ENCODE data around the gene COBL. TPM values are rescaled to one million over a fixed set of nuclear protein-coding genes. Genes with fewer than 3 reads are reported as not detected.

COBL gene
- polyA plus RNA-seq, 1 donor, result 30.5 TPM

- Histone ChIP-seq H3K4me3 (ENCODE audit: low read length) (no peak overlapping the region), H3K4me1 (ENCODE audit: control insufficient read depth, insufficient read depth, low read length) (peaks cover 8% of the 10 kb centered on the region), H3K9me3 (ENCODE audit: control insufficient read depth, low read depth, low read length) (no peaks in the 10 kb centered on the region), H3K36me3 (ENCODE audit: control insufficient read depth, insufficient read depth, low read length) (peaks cover 7% of the 10 kb centered on the region), H3K27ac (ENCODE audit: low read length) (no peak overlapping the region), H3K27me3 (ENCODE audit: control insufficient read depth, insufficient read depth, low read length) (no peaks in the 10 kb centered on the region)
- DNase-seq, result no peak
- 90% methylated on average over 2 of the region's 8 CpGs for WGBS (ENCODE audit: insufficient coverage, low lambda C conversion rate)
Measured at GRCh38 chr7:51226063-51226755, 90.4 kb downstream of the COBL start.

- Histone ChIP-seq H3K36me3 (ENCODE audit: control insufficient read depth, insufficient read depth, low read length) (peaks cover 5% of the 10 kb centered on the region), H3K9me3 (ENCODE audit: control insufficient read depth, low read depth, low read length) (no peaks in the 10 kb centered on the region), H3K4me3 (ENCODE audit: low read length) (no peak overlapping the region), H3K4me1 (ENCODE audit: control insufficient read depth, insufficient read depth, low read length) (peaks cover 8% of the 10 kb centered on the region), H3K27me3 (ENCODE audit: control insufficient read depth, insufficient read depth, low read length) (no peaks in the 10 kb centered on the region), H3K27ac (ENCODE audit: low read length) (no peak overlapping the region)
- WGBS (ENCODE audit: insufficient coverage, low lambda C conversion rate), result no CpG with 5 or more reads among the region's 17 CpGs
- peak; percentile 68 to 80 for DNase-seq
Measured at GRCh38 chr7:51224811-51225595, 91.6 kb downstream of the COBL start.

GRCh38 chr7:51223505-51223904, 93.1 kb downstream of the COBL start:
- no peaks in the 10 kb centered on the region for H3K27me3 ChIP-seq (ENCODE audit: control insufficient read depth, insufficient read depth, low read length)
- no peak for DNase-seq
- H3K36me3 ChIP-seq (ENCODE audit: control insufficient read depth, insufficient read depth, low read length), result peaks cover 10% of the 10 kb centered on the region
- H3K9me3 ChIP-seq (ENCODE audit: control insufficient read depth, low read depth, low read length), result no peaks in the 10 kb centered on the region
- no peak overlapping the region for H3K27ac ChIP-seq (ENCODE audit: low read length)
- peaks cover 8% of the 10 kb centered on the region for H3K4me1 ChIP-seq (ENCODE audit: control insufficient read depth, insufficient read depth, low read length)
- H3K4me3 ChIP-seq (ENCODE audit: low read length), result no peak overlapping the region
- no CpG with 5 or more reads among the region's 2 CpGs for WGBS (ENCODE audit: insufficient coverage, low lambda C conversion rate)

GRCh38 chr7:51222916-51223315, 93.7 kb downstream of the COBL start:
- Histone ChIP-seq H3K36me3 (ENCODE audit: control insufficient read depth, insufficient read depth, low read length) (peaks cover 13% of the 10 kb centered on the region), H3K4me1 (ENCODE audit: control insufficient read depth, insufficient read depth, low read length) (peaks cover 8% of the 10 kb centered on the region), H3K27ac (ENCODE audit: low read length) (no peak overlapping the region), H3K4me3 (ENCODE audit: low read length) (no peak overlapping the region), H3K27me3 (ENCODE audit: control insufficient read depth, insufficient read depth, low read length) (no peaks in the 10 kb centered on the region), H3K9me3 (ENCODE audit: control insufficient read depth, low read depth, low read length) (no peaks in the 10 kb centered on the region)
- WGBS (ENCODE audit: insufficient coverage, low lambda C conversion rate), result no CpG with 5 or more reads among the region's 10 CpGs
- DNase-seq, result peak in 1 of 2 donors; percentile 20

- Histone ChIP-seq H3K4me1 (ENCODE audit: control insufficient read depth, insufficient read depth, low read length) (peaks cover 2% of the 10 kb centered on the region), H3K4me3 (ENCODE audit: low read length) (no peak overlapping the region), H3K9me3 (ENCODE audit: control insufficient read depth, low read depth, low read length) (no peaks in the 10 kb centered on the region), H3K27me3 (ENCODE audit: control insufficient read depth, insufficient read depth, low read length) (no peaks in the 10 kb centered on the region), H3K36me3 (ENCODE audit: control insufficient read depth, insufficient read depth, low read length) (peaks cover 15% of the 10 kb centered on the region), H3K27ac (ENCODE audit: low read length) (no peak overlapping the region)
- WGBS (ENCODE audit: insufficient coverage, low lambda C conversion rate), result no CpG with 5 or more reads among the region's 11 CpGs
- no peak for DNase-seq
Measured at GRCh38 chr7:51220226-51220625, 96.4 kb downstream of the COBL start.

GRCh38 chr7:51219261-51219988, 97.2 kb downstream of the COBL start:
- no CpG with 5 or more reads among the region's 18 CpGs for WGBS (ENCODE audit: insufficient coverage, low lambda C conversion rate)

GRCh38 chr7:51217804-51218203, 98.8 kb downstream of the COBL start:
- Histone ChIP-seq H3K27ac (ENCODE audit: low read length) (no peak overlapping the region), H3K4me1 (ENCODE audit: control insufficient read depth, insufficient read depth, low read length) (no peaks in the 10 kb centered on the region), H3K4me3 (ENCODE audit: low read length) (no peak overlapping the region), H3K36me3 (ENCODE audit: control insufficient read depth, insufficient read depth, low read length) (peaks cover 15% of the 10 kb centered on the region), H3K27me3 (ENCODE audit: control insufficient read depth, insufficient read depth, low read length) (no peaks in the 10 kb centered on the region), H3K9me3 (ENCODE audit: control insufficient read depth, low read depth, low read length) (no peaks in the 10 kb centered on the region)
- no peak for DNase-seq
- WGBS (ENCODE audit: insufficient coverage, low lambda C conversion rate), result no CpG with 5 or more reads among the region's 6 CpGs

More at GRCh38 chr7:51219261-51219988, 97.2 kb downstream of the COBL start:
- Histone ChIP-seq H3K9me3 (ENCODE audit: control insufficient read depth, low read depth, low read length) (no peaks in the 10 kb centered on the region), H3K4me3 (ENCODE audit: low read length) (no peak overlapping the region), H3K4me1 (ENCODE audit: control insufficient read depth, insufficient read depth, low read length) (no peaks in the 10 kb centered on the region), H3K36me3 (ENCODE audit: control insufficient read depth, insufficient read depth, low read length) (peaks cover 15% of the 10 kb centered on the region), H3K27ac (ENCODE audit: low read length) (no peak overlapping the region), H3K27me3 (ENCODE audit: control insufficient read depth, insufficient read depth, low read length) (no peaks in the 10 kb centered on the region)
- DNase-seq, result no peak

- Histone ChIP-seq H3K9me3 (ENCODE audit: control insufficient read depth, low read depth, low read length) (no peaks in the 10 kb centered on the region), H3K4me3 (ENCODE audit: low read length) (no peak overlapping the region), H3K36me3 (ENCODE audit: control insufficient read depth, insufficient read depth, low read length) (peaks cover 10% of the 10 kb centered on the region), H3K27me3 (ENCODE audit: control insufficient read depth, insufficient read depth, low read length) (no peaks in the 10 kb centered on the region), H3K4me1 (ENCODE audit: control insufficient read depth, insufficient read depth, low read length) (no peaks in the 10 kb centered on the region), H3K27ac (ENCODE audit: low read length) (no peak overlapping the region)
- no peak for DNase-seq
- WGBS (ENCODE audit: insufficient coverage, low lambda C conversion rate), result 100% methylated on average over 3 of the region's 7 CpGs
Measured at GRCh38 chr7:51214098-51214497, 102.5 kb downstream of the COBL start.

- no peaks in the 10 kb centered on the region for H3K4me1 ChIP-seq (ENCODE audit: control insufficient read depth, insufficient read depth, low read length)
- DNase-seq, result no peak
- no CpG with 5 or more reads among the region's 9 CpGs for WGBS (ENCODE audit: insufficient coverage, low lambda C conversion rate)
- no peak overlapping the region for H3K27ac ChIP-seq (ENCODE audit: low read length)
- no peak overlapping the region for H3K4me3 ChIP-seq (ENCODE audit: low read length)
- H3K9me3 ChIP-seq (ENCODE audit: control insufficient read depth, low read depth, low read length), result no peaks in the 10 kb centered on the region
- peaks cover 10% of the 10 kb centered on the region for H3K36me3 ChIP-seq (ENCODE audit: control insufficient read depth, insufficient read depth, low read length)
- H3K27me3 ChIP-seq (ENCODE audit: control insufficient read depth, insufficient read depth, low read length), result no peaks in the 10 kb centered on the region
Measured at GRCh38 chr7:51213618-51214017, 103.0 kb downstream of the COBL start.

- Histone ChIP-seq H3K36me3 (ENCODE audit: control insufficient read depth, insufficient read depth, low read length) (peaks cover 4% of the 10 kb centered on the region), H3K4me3 (ENCODE audit: low read length) (no peak overlapping the region), H3K4me1 (ENCODE audit: control insufficient read depth, insufficient read depth, low read length) (no peaks in the 10 kb centered on the region), H3K9me3 (ENCODE audit: control insufficient read depth, low read depth, low read length) (peaks cover 10% of the 10 kb centered on the region), H3K27me3 (ENCODE audit: control insufficient read depth, insufficient read depth, low read length) (no peaks in the 10 kb centered on the region), H3K27ac (ENCODE audit: low read length) (no peak overlapping the region)
- DNase-seq, result no peak
- WGBS (ENCODE audit: insufficient coverage, low lambda C conversion rate), result no CpG with 5 or more reads among the region's 3 CpGs
Measured at GRCh38 chr7:51210766-51211165, 105.8 kb downstream of the COBL start.

Data from large intestine (tissue), 3 donors.